CD14-positive monocyte (primary cell): ENCODE measurements around the gene ZBTB7C. TPM values are rescaled to one million over a fixed set of nuclear protein-coding genes. Genes with fewer than 3 reads are reported as not detected.

Source experiments
- DNase-seq, 3 donors: peaks; one replicate each; pipeline ENCODE4 v3.0.0-alpha.2; 2011 to 2022
- H2AFZ ChIP-seq: 2 replicates; pipeline ENCODE4 v1.6.0; 2012; ENCODE audit warnings: mild to moderate bottlenecking, low read depth, low read length, inconsistent platforms; ENCODE audit not compliant: insufficient read depth, poor library complexity, severe bottlenecking
- H3K27ac ChIP-seq, 2 donors: 1 replicate in 1 of 2; 2 replicates in 1 of 2; pipeline ENCODE4 v1.5.1; 2012 to 2013; ENCODE audit warnings: low read length in 2 of 2, control low read depth in 1 of 2, inconsistent platforms in 1 of 2, low read depth in 1 of 2, mild to moderate bottlenecking in 1 of 2
- H3K27me3 ChIP-seq, 2 donors: one replicate each; pipeline versions ENCODE4 v1.6.0 to v1.6.1; 2011 to 2013; ENCODE audit warnings: low read length in 2 of 2; ENCODE audit not compliant: control insufficient read depth in 2 of 2, insufficient read depth in 2 of 2
- H3K36me3 ChIP-seq, 2 donors: replicated peaks in 1 of 2; 1 replicate in 1 of 2; 2 replicates in 1 of 2; pipeline versions ENCODE4 v1.5.1 to v1.6.1; 2012 to 2013; ENCODE audit warnings: low read length in 2 of 2, control low read depth in 1 of 2, inconsistent platforms in 1 of 2, mild to moderate bottlenecking in 1 of 2; ENCODE audit not compliant: insufficient read depth in 2 of 2, control insufficient read depth in 1 of 2
- H3K4me1 ChIP-seq, 2 donors: 1 replicate in 1 of 2; 2 replicates in 1 of 2; pipeline versions ENCODE4 v1.5.1 to v1.6.1; 2012 to 2013; ENCODE audit warnings: low read length in 2 of 2, control low read depth in 1 of 2, inconsistent platforms in 1 of 2, mild to moderate bottlenecking in 1 of 2, moderate library complexity in 1 of 2; ENCODE audit not compliant: insufficient read depth in 2 of 2, control insufficient read depth in 1 of 2
- H3K4me2 ChIP-seq: replicated peaks from 2 replicates; pipeline ENCODE3; 2012; ENCODE audit warnings: low read length, moderate library complexity, mild to moderate bottlenecking; ENCODE audit not compliant: poor library complexity, severe bottlenecking; ENCODE audit errors: extremely low read depth
- H3K4me3 ChIP-seq, 3 experiments: fragments of 200-600 bp in 1 of 3; sonication (generic) in 1 of 3; replicated peaks in 1 of 3; 1 replicate in 2 of 3; 2 replicates in 1 of 3; pipeline ENCODE4 v1.5.1; 2011 to 2013; ENCODE audit warnings: low read length in 3 of 3, mild to moderate bottlenecking in 3 of 3, control low read depth in 2 of 3, low read depth in 2 of 3, inconsistent platforms in 1 of 3, moderate library complexity in 1 of 3
- H3K79me2 ChIP-seq: 2 replicates; pipeline ENCODE4 v1.6.0; 2012; ENCODE audit warnings: mild to moderate bottlenecking, control low read depth, inconsistent platforms, low read length, moderate library complexity; ENCODE audit not compliant: insufficient read depth
- H3K9ac ChIP-seq: 2 replicates; pipeline ENCODE4 v1.6.0; 2017; ENCODE audit warnings: low read length, mild to moderate bottlenecking; ENCODE audit not compliant: insufficient read depth, poor library complexity, severe bottlenecking
- H3K9me3 ChIP-seq, 2 donors: replicated peaks in 1 of 2; 1 replicate in 1 of 2; 2 replicates in 1 of 2; pipeline versions ENCODE4 v1.5.1 to v1.6.1; 2012 to 2013; ENCODE audit warnings: low read length in 2 of 2, control low read depth in 1 of 2; ENCODE audit not compliant: control insufficient read depth in 1 of 2, insufficient read depth in 1 of 2
- H4K20me1 ChIP-seq: 2 replicates; pipeline ENCODE4 v1.6.0; 2012; ENCODE audit warnings: mild to moderate bottlenecking, low read length, control low read depth, moderate library complexity; ENCODE audit not compliant: insufficient read depth
- H3K27ac Mint-ChIP-seq, 7 donors: one replicate each; pipeline ENCODE4 v1.8.0; 2020; ENCODE audit warnings: mild to moderate bottlenecking in 7 of 7, mixed read lengths in 7 of 7, moderate library complexity in 6 of 7, inconsistent platforms in 2 of 7
- H3K27me3 Mint-ChIP-seq, 3 donors: one replicate each; pipeline ENCODE4 v1.8.0; 2021 to 2022; ENCODE audit warnings: low read depth in 3 of 3, mild to moderate bottlenecking in 3 of 3, mixed read lengths in 3 of 3, moderate library complexity in 3 of 3, inconsistent platforms in 1 of 3
- H3K36me3 Mint-ChIP-seq, 2 donors: one replicate each; pipeline ENCODE4 v1.8.0; 2020; ENCODE audit warnings: mixed read lengths in 2 of 2, inconsistent platforms in 1 of 2, mild to moderate bottlenecking in 1 of 2
- H3K4me1 Mint-ChIP-seq: one replicate; pipeline ENCODE4 v1.8.0; 2020; ENCODE audit warnings: mild to moderate bottlenecking, mixed read lengths
- H3K4me3 Mint-ChIP-seq, 2 donors: one replicate each; pipeline ENCODE4 v1.8.0; 2020; ENCODE audit warnings: mild to moderate bottlenecking in 2 of 2, mixed read lengths in 2 of 2, moderate library complexity in 1 of 2
- H3K9me3 Mint-ChIP-seq, 7 donors: one replicate each; pipeline ENCODE4 v1.8.0; 2020 to 2022; ENCODE audit warnings: mixed read lengths in 7 of 7, mild to moderate bottlenecking in 6 of 7, moderate library complexity in 6 of 7, inconsistent platforms in 2 of 7
- WGBS: methylation state at CpG from one replicate; pipeline ENCODE4 v1.1.5; 2013; ENCODE audit warnings: missing lambda C conversion rate; ENCODE audit not compliant: insufficient coverage; 5-methylcytosine and 5-hydroxymethylcytosine counted together
- intact Hi-C, 2 donors: fragments of 100-400 bp; cut with micrococcal nuclease; formaldehyde crosslinking; loops; one replicate each; pipeline versions ENCODE4 v1.15.0 to v1.15.1; 2023
- polyA plus RNA-seq, 3 donors: library from polyadenylated mRNA; depleted of rRNA in 1 of 3; unstranded in 2 of 3; stranded (reverse) in 1 of 3; fragments of 300-500 nt in 2 of 3; fragments of >200 nt in 1 of 3; fragmentation: Illumina TruSeq in 2 of 3; gene quantifications; 1 replicate in 2 of 3; 2 replicates in 1 of 3; pipeline ENCODE4 v1.2.3, GENCODE V29; 2012 to 2021
- TF ChIP-seq, protein P1 (sequence below): fragments of 200-600 bp; IDR thresholded peaks from one replicate; pipeline ENCODE4 v1.8.0; 2022; ENCODE audit warnings: antibody characterized with exemption, mild to moderate bottlenecking

The ZBTB7C gene
- polyA plus RNA-seq, 3 donors = 0.03 to 0.09 TPM; not detected in 1

DNA sequence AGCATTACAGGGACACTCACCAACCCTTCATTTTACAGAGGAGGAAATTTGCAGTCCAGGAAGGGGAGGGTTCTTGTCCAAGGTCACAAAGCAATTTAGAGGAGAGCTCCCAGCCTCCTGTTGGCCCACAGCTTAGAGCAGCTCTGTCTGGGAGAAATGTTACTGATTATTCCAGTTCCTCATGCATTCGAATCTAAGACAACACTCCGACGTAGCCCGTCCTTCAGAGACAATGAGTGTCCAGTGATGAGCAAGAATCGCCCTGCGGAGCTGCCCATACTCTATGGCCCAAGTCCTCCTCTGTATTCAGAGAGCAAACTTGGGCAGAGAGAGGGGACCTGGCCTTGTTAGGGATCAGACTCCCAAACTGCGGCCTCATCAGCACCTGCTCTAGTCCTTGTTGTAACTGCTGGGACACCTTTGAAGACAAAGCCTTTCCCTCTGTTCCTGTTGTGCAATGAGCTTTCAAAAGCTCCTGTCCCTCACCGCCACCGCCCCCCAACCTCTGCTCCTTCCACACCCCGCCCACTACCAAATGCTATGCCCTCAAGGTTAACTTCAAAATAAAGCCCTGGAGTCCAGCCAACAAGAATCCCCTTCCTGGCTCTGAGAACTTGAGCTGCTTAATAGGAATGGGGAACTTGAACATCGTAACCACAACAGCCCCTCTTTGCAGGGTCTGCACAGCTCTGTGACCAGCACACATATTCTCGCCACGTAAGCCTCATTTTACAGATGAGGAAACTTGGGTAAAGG lies 243.9 kb downstream of the ZBTB7C start:
- Histone ChIP-seq H3K36me3 (no peaks in the 10 kb centered on the region), H3K9me3 (no peaks in the 10 kb centered on the region), H2AFZ (no peak overlapping the region), H3K27ac (no peak overlapping the region), H3K4me3 (no peak overlapping the region), H3K79me2 (no peaks in the 10 kb centered on the region), H4K20me1 (no peaks in the 10 kb centered on the region), H3K27me3 (peaks cover under 1 to 7% of the 10 kb centered on the region in 2 donors), H3K9ac (no peak overlapping the region), H3K4me2 (no peak overlapping the region), H3K4me1 (peaks cover 39 to 47% of the 10 kb centered on the region in 2 donors)
- peaks cover 27% of the 10 kb centered on the region for H3K4me1 Mint-ChIP-seq
- WGBS = 45% methylated on average over 8 of the region's 13 CpGs
- H3K9me3 Mint-ChIP-seq = peaks cover 0 to 1% (median 0%) of the 10 kb centered on the region in 7 donors
- peak overlapping the region in 5 of 7 donors; percentile 3 to 79 (median 52) for H3K27ac Mint-ChIP-seq
- no peaks in the 10 kb centered on the region for H3K36me3 Mint-ChIP-seq
- H3K27me3 Mint-ChIP-seq = peaks cover 9 to 30% (median 16%) of the 10 kb centered on the region in 3 donors
- TF ChIP-seq, protein P1, sequence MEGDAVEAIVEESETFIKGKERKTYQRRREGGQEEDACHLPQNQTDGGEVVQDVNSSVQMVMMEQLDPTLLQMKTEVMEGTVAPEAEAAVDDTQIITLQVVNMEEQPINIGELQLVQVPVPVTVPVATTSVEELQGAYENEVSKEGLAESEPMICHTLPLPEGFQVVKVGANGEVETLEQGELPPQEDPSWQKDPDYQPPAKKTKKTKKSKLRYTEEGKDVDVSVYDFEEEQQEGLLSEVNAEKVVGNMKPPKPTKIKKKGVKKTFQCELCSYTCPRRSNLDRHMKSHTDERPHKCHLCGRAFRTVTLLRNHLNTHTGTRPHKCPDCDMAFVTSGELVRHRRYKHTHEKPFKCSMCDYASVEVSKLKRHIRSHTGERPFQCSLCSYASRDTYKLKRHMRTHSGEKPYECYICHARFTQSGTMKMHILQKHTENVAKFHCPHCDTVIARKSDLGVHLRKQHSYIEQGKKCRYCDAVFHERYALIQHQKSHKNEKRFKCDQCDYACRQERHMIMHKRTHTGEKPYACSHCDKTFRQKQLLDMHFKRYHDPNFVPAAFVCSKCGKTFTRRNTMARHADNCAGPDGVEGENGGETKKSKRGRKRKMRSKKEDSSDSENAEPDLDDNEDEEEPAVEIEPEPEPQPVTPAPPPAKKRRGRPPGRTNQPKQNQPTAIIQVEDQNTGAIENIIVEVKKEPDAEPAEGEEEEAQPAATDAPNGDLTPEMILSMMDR = no peak
- H3K4me3 Mint-ChIP-seq = peak overlapping the region in 1 of 2 donors; percentile 43
- peak; percentile 10 to 34 (median 27) for DNase-seq
- intact Hi-C loops = no loop called here

DNA sequence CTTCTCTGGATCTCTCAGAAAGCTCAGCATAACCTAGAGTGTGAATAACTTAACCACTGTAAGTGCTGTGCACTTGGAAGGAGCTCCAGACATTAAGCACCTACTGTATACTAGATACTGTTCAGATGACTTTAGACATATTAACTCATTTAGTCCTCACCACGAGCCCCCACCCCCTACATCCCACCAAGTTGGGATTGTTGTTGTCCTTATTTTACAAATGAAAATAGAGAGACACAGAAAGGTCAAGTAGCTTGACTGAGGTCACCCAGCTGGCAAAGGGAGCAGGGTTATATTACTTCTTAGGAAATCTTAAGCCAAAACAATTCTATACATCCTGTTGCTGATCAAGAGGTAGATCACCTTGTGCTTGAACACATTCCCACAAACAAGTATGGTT lies 244.5 kb downstream of the ZBTB7C start:
- no CpG with 5 or more reads among the region's 1 CpG for WGBS
- Histone ChIP-seq H3K27ac (no peak overlapping the region), H3K27me3 (peaks cover 3 to 12% of the 10 kb centered on the region in 2 donors), H3K4me2 (no peak overlapping the region), H3K79me2 (no peaks in the 10 kb centered on the region), H3K9ac (no peak overlapping the region), H3K4me3 (no peak overlapping the region), H3K36me3 (no peaks in the 10 kb centered on the region), H3K9me3 (no peaks in the 10 kb centered on the region), H2AFZ (no peak overlapping the region), H4K20me1 (no peaks in the 10 kb centered on the region), H3K4me1 (peaks cover 39 to 47% of the 10 kb centered on the region in 2 donors)
- TF ChIP-seq, protein P1 = no peak
- no peak for DNase-seq
- no peak overlapping the region for H3K27ac Mint-ChIP-seq
- no peaks in the 10 kb centered on the region for H3K36me3 Mint-ChIP-seq
- peaks cover 27% of the 10 kb centered on the region for H3K4me1 Mint-ChIP-seq
- no peak overlapping the region for H3K4me3 Mint-ChIP-seq
- peaks cover 13 to 34% (median 16%) of the 10 kb centered on the region in 3 donors for H3K27me3 Mint-ChIP-seq
- intact Hi-C loops = loop anchor here (5.0 kb wide), 1 partner anchor 248 kb away; no protein-coding TSS in a partner anchor
- H3K9me3 Mint-ChIP-seq = peaks cover 0 to 1% (median 0%) of the 10 kb centered on the region in 7 donors
